ENCODE data around the gene TSC2. TPM values are rescaled to one million over a fixed set of nuclear protein-coding genes. Genes with fewer than 3 reads are reported as not detected.

The TSC2 gene
- total and polyA plus RNA-seq, 2 donors (not counting 1 experiment from before 2014, with no cell fraction given), result 24.5 to 46.6 TPM

- Histone ChIP-seq H2AFZ (ENCODE audit: low read length) (peak overlapping the region; percentile 27), H3K4me3 (replicated peaks in 1 of 4; ENCODE audit: control extremely low read depth in 1 of 4, insufficient read depth in 1 of 4, low read depth in 3 of 4, low read length in 4 of 4) (peak overlapping the region; percentile 68 to 90 (median 79)), H3K9me3 (ENCODE audit: control insufficient read depth, insufficient read depth, low read depth, low read length) (no peaks in the 10 kb centered on the region), H3K79me2 (ENCODE audit: control insufficient read depth, insufficient read depth, low read length) (peaks cover 13% of the 10 kb centered on the region), H3K27me3 (ENCODE audit: control insufficient read depth, insufficient read depth, low read length) (no peaks in the 10 kb centered on the region), H3K36me3 (ENCODE audit: control insufficient read depth, insufficient read depth, low read length) (peaks cover 4% of the 10 kb centered on the region), H3K4me2 (ENCODE audit: extremely low read depth, insufficient read depth, low read length) (peak overlapping the region; percentile 90), H3K9ac (ENCODE audit: insufficient read depth, low read length) (peak overlapping the region; percentile 69), H3K4me1 (ENCODE audit: control insufficient read depth, extremely low read depth, insufficient read depth, low read length) (peaks cover 6% of the 10 kb centered on the region), H4K20me1 (ENCODE audit: control insufficient read depth, extremely low read depth, insufficient read depth, low read length) (no peaks in the 10 kb centered on the region), H3K27ac (ENCODE audit: insufficient read depth, low read length) (peak overlapping the region; percentile 3)
- no peak for TF ChIP-seq CTCF (conservative IDR thresholded peaks at IDR 0.05 in 1 of 2, IDR thresholded peaks at IDR 0.05 in 1 of 2; ENCODE audit: low read depth in 1 of 2, low read length in 2 of 2)
- TF ChIP-seq EZH2 (IDR thresholded peaks at IDR 0.05; ENCODE audit: low read length, missing control alignments), result no peak
- DNase-seq (ENCODE audit: low read depth in 2 of 2), result no peak
Observed at GRCh38 chr16:2048116-2048543, 345 bp downstream of the TSC2 start.

GRCh38 chr16:2053211-2053610, 5.4 kb downstream of the TSC2 start:
- Histone ChIP-seq H3K4me1 (ENCODE audit: control insufficient read depth, extremely low read depth, insufficient read depth, low read length) (peaks cover 2% of the 10 kb centered on the region), H3K27ac (ENCODE audit: insufficient read depth, low read length) (no peak overlapping the region), H3K9me3 (ENCODE audit: control insufficient read depth, insufficient read depth, low read depth, low read length) (no peaks in the 10 kb centered on the region), H3K36me3 (ENCODE audit: control insufficient read depth, insufficient read depth, low read length) (peaks cover 21% of the 10 kb centered on the region), H2AFZ (ENCODE audit: low read length) (no peak overlapping the region), H3K79me2 (ENCODE audit: control insufficient read depth, insufficient read depth, low read length) (peaks cover 11% of the 10 kb centered on the region), H3K4me2 (ENCODE audit: extremely low read depth, insufficient read depth, low read length) (no peak overlapping the region), H4K20me1 (ENCODE audit: control insufficient read depth, extremely low read depth, insufficient read depth, low read length) (no peaks in the 10 kb centered on the region), H3K4me3 (replicated peaks in 1 of 4; ENCODE audit: control extremely low read depth in 1 of 4, insufficient read depth in 1 of 4, low read depth in 3 of 4, low read length in 4 of 4) (no peak overlapping the region), H3K9ac (ENCODE audit: insufficient read depth, low read length) (no peak overlapping the region), H3K27me3 (ENCODE audit: control insufficient read depth, insufficient read depth, low read length) (no peaks in the 10 kb centered on the region)
- TF ChIP-seq EZH2 (IDR thresholded peaks at IDR 0.05; ENCODE audit: low read length, missing control alignments), result no peak
- no peak for TF ChIP-seq CTCF (conservative IDR thresholded peaks at IDR 0.05 in 1 of 2, IDR thresholded peaks at IDR 0.05 in 1 of 2; ENCODE audit: low read depth in 1 of 2, low read length in 2 of 2)
- DNase-seq (ENCODE audit: low read depth in 2 of 2), result no peak

- Histone ChIP-seq H2AFZ (ENCODE audit: low read length) (no peak overlapping the region), H3K4me3 (replicated peaks in 1 of 4; ENCODE audit: control extremely low read depth in 1 of 4, insufficient read depth in 1 of 4, low read depth in 3 of 4, low read length in 4 of 4) (no peak overlapping the region), H3K4me2 (ENCODE audit: extremely low read depth, insufficient read depth, low read length) (no peak overlapping the region), H3K9me3 (ENCODE audit: control insufficient read depth, insufficient read depth, low read depth, low read length) (no peaks in the 10 kb centered on the region), H3K79me2 (ENCODE audit: control insufficient read depth, insufficient read depth, low read length) (peaks cover 4% of the 10 kb centered on the region), H3K9ac (ENCODE audit: insufficient read depth, low read length) (no peak overlapping the region), H3K4me1 (ENCODE audit: control insufficient read depth, extremely low read depth, insufficient read depth, low read length) (peaks cover under 1% of the 10 kb centered on the region), H4K20me1 (ENCODE audit: control insufficient read depth, extremely low read depth, insufficient read depth, low read length) (no peaks in the 10 kb centered on the region), H3K36me3 (ENCODE audit: control insufficient read depth, insufficient read depth, low read length) (peaks cover 24% of the 10 kb centered on the region), H3K27me3 (ENCODE audit: control insufficient read depth, insufficient read depth, low read length) (no peaks in the 10 kb centered on the region), H3K27ac (ENCODE audit: insufficient read depth, low read length) (no peak overlapping the region)
- no peak for TF ChIP-seq EZH2 (IDR thresholded peaks at IDR 0.05; ENCODE audit: low read length, missing control alignments)
- no peak for TF ChIP-seq CTCF (conservative IDR thresholded peaks at IDR 0.05 in 1 of 2, IDR thresholded peaks at IDR 0.05 in 1 of 2; ENCODE audit: low read depth in 1 of 2, low read length in 2 of 2)
- DNase-seq (ENCODE audit: low read depth in 2 of 2), result no peak
Observed at GRCh38 chr16:2053897-2054296, 6.1 kb downstream of the TSC2 start.
